Skin of body (tissue), 2 donors: ENCODE measurements around the gene MYBPC3. TPM values are rescaled to one million over a fixed set of nuclear protein-coding genes. Genes with fewer than 3 reads are reported as not detected.
A peak's percentile ranks its signal among the peaks of the same experiment; 100 is the strongest.

Experiments
- DNase-seq: peaks from one replicate; lab custom pipeline; 2025; lab: John Stamatoyannopoulos, UW
- total RNA-seq: library from RNA; depleted of rRNA; stranded (reverse); fragments of >200 nt; gene quantifications from one replicate; pipeline ENCODE4 v1.2.3, GENCODE V29; 2014

MYBPC3 gene
- total RNA-seq, 1 donor from 2014 or later: 0.30 TPM

- no peak for DNase-seq
These were observed 32.0 kb upstream of the MYBPC3 start for GRCh38 chr11:47384498-47384897.

DNA sequence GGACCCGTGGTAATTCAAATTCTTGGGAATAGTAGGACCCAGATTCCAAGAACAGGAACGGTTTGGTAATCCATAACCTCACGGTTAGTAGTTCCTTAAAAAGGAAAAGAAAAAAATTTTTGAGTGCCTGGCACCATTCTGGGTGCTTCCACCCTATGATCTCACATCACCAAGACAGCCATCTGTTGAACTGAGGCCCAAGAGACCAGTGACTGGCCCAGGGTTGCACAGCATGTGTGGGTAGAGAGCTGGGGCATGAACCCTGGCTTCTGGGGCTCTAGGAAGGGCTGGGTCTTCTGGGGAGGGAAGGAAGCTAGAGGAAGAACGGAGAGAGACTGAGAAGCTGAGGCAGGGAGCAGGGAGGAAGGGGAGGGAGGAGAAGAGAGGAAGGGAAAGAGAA is 30.6 kb upstream of the MYBPC3 start:
- DNase-seq: no peak

DNA sequence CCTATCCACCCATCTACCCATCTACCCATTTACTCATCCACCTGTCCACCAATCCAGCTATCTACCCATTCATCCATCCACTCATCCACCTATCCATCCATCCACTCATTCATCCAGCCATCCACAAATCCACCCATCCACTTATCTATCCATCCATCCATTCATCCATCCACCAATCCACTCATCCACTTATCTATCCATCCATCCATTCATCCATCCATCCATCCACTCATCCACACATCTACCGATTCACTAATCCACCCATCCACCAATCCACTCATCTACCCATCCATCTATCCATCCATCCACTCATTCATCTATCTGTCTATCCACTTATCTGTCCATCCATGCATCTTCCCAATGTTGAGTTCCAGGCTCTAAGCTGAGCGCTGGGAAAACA is 27.6 kb upstream of the MYBPC3 start:
- DNase-seq: no peak

DNA sequence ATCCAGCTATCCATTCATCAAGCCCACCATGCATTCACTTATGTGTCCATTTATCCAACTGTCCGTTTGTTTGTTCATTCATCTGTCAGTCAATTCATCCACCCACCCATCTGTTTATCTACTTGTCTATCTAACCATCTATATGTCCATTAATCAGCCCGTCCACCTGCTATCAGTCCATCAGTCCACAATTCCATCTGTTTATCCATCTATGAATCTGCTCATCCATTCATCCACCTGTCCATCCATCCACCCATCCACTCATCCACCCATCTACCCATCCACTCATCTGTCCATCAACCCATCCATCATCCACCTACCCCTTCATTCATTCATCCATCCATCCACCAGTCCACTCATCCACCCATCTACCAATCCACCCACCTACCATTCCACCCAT is 26.8 kb upstream of the MYBPC3 start:
- DNase-seq: no peak

DNA sequence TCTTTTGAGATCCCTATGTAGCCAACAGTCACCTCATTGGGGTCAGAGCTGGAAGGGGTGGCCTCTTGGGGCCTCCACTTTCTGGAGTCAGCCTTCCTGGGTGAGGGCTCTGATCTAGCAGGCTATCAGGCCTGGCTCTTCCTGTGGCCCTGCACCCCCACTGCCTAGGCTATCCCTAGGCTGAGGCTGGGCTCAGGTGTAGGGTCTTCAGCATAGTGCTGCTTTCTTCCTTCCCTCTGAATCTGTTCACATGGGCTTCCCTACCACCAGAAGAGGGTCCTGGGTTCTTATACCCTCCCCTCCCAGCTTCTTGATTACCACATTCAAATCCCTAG is 26.3 kb upstream of the MYBPC3 start:
- no peak for DNase-seq

DNA sequence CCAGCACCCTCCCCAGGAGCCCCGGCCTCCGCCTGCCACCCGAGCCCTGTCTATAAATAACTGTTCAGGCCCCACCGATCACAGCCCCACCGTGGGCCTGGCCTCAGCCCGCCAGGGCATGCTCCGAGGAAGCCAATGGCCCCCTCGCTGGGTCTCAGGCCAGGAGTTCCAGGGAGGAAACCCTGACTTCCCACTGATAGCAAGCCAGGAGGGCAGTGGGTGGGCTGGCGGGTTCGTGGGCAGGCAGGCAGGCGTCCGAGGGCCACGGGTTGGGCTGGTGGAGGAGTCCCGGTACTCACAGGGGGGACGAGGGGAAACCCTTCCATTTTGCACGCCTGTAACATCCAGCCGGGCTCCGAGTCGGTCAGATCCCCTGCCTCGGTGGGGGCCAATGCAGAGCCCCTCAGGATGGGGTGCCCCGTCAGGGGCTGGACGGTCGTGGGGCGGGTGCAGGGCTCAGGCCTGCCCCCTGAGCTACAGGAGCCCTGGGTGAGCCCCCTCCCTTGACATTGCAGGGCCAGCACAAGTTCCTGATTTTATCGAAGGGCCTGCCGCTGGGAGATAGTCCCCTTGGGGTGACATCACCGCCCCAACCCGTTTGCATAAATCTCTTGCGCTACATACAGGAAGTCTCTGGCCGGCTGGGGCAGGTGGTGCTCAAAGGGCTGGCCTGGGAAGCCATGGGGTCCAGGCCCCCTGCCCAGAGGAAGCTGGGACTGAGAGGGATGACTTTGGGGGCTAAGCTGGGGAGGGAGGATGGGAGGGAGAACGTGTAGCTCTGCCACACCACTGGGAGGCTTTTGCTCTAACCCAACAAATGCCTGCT is 25.7 kb upstream of the MYBPC3 start, which contains the start of gene SPI1:
SPI1 (minus strand) TSS at position 538 of the 826 bp plus-strand sequence; CDS start at position 344, 194 bp downstream.
- no peak for DNase-seq

DNA sequence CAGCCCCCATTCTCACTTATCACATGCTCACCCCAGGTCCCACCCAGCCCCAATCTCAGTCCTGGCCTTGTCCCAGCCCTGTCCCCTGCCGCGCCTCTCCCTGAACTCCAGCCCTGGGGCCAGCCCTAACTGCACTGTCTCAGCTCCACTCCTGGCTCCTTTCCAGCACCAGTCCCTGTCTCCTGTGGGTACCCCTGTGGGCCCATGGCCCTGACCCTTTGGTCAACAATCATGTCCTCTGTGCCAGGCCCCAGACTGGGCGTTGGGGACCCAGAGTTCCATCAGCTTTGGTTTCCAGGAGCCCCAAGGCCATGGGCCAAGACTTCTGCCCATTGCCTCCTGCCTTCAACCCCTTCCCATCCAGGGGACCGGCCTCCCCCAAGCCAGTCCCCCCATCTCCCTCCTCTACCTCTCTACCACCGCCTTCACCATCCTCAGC is 25.1 kb upstream of the MYBPC3 start:
- no peak for DNase-seq

DNA sequence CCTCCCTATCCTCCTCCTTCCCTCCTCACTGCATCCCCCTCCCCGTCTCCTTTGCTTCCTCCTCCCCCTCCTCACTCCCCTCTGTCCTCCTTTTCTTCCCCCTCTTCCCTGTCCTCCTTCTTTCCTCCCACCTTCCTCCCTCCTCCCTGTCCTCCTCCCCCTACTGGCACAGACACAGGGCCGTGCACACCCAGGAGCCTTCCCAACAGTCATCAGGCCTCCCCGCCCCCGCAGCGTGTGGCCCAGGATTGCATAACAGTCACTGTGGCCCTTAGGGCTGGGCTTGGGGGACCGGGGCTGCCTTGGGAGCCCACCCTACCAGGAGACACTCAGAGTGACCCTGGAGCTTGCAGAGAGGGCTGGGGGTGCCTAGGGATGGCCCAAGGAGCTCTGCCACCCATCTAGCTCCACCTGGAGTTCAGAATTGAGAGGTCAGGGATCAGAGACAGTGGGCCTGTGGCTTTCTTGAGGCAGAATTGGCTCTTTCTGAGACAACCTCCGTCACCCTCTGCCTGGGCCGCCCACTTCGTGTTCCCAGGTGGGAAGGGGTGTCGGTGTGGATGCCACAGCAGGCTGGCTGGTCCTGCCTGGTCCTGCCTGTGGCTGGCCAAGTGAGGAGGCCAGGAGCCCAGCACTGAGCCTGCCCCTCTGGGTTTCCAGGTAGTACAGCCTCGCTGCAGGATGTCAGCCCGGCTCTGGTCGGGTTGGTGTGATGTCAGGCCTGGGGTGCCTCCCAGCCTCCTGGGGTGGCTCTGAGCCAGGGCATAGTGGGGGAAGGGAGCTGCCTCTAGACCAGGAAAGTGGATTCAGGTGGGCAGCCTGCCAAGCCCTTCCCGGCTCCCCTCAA is 24.2 kb upstream of the MYBPC3 start:
- no peak for DNase-seq

GRCh38 chr11:47376107-47376524 is 23.6 kb upstream of the MYBPC3 start:
- no peak for DNase-seq

DNA sequence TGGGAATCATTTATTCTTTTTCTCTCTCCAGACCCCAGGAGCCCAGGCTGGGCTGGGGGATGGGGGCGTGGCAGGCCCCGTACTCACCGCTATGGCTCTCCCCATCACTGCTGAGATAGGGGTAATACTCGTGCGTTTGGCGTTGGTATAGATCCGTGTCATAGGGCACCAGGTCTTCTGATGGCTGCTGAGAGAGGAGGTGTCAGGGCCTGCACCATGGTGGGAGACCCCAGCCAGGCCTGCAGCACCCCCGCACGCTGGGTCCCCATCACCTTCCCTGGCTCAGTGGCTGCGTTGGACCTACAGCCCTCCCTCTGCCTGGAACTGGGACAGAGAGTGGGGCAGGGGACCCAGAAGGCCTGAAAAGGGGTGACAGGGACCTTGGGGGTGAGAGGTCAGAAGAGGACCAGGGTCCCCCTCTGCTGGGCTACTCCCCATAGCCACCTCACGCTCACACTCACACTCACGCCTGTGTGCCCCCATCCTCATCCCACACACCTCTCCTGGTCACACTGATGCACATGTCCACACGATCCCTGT is 23.1 kb upstream of the MYBPC3 start:
- DNase-seq: no peak

DNA sequence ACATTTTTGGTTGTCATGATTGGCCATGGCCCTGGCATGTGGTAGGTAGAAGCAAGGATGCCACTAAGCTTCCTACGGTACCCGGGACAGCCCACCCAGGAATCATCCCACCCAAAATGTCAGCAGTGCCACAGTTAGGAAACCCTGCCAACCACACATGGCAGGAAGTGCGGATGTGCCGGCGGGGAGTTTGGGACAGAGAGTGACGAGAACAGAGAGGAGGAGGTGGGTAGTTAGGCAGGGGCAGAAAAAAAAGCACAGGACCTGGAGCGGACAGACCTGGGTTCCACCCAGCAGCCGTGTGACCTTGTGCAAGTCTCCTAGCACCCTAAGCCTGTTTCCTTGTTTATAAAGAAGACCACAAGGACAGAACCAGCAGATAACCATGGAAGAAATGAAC is 22.5 kb upstream of the MYBPC3 start:
- no peak for DNase-seq

DNA sequence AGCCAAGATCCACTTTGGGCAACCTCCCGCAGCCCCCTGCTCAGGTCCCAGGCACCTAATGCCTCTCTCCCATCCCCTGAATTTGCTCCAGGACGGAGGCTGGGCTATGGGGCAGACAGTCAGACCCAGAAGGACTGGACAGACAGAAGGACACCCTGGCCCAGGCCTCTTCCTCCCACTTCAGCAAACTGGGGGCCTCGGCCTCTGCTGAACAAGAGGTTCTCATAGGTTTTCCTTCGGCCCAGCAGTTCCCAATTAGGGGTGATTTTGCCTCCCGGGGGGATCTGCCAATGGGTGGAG is 22.2 kb upstream of the MYBPC3 start:
- DNase-seq: no peak

DNA sequence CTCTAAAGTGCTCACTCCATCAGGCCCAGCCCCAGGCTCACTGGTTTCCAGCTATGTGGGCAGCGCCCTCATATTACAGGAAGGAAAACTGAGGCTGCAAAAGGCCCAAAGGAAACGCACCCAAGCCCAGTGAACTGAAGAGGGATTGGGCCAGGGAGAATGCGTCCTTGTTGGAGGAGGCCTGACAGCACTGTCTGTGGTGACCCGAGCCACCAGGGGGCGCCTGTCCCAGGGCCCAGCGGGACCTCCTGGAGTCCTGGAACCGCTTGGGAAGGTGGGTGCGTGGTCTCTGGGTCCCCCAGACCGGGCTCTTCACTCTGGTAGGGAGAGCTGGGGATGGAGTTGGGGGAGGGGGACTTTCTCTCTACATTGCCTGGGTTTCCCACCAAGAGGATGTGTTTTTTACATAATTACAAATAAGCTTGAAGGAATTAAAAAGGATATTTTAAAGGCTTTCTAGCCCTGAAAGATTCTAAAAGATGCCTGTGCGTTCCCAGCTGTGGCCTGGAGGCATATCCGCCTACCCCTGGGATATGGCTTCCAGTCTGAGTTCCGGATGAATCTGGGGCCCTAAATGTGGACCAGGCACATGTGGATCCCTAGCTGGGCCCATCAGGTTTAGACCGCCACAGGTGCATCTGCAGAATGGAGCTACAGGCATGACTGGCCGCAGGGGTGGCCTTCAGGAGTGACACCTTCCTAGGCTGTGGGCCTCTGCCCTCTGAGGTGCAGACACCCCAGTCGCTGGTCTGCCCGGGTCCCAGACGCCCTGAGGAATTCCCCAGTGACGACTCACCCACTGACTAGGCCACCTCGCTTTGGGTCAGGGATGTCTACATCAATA is 21.6 kb upstream of the MYBPC3 start:
- DNase-seq: peak; percentile 25

DNA sequence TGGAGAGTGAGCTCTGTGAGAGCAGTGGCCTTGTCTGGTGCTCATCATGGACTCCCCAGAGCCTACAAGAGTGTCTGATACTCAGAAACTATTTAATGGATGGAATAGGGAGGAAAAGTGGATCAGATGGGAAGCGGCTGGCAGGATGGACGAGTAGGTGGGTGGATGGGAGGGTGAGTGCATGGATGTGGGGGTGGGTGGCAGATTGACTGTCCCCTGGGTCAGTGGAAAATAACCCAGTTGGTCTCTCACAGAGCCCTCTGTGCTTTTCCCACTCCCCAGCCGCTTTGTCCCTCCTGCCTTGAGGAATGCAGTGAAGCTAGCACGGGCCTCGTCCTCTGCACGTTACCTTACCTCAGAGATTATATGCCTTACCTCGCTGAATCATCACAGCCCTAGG is 19.9 kb upstream of the MYBPC3 start:
- DNase-seq: no peak

- DNase-seq: no peak
These were observed 17.2 kb upstream of the MYBPC3 start for GRCh38 chr11:47369676-47370075.

- no peak for DNase-seq
These were observed 13.6 kb upstream of the MYBPC3 start for GRCh38 chr11:47366020-47366490.

- no peak for DNase-seq
These were observed 8.9 kb upstream of the MYBPC3 start for GRCh38 chr11:47361419-47361818.

- no peak for DNase-seq
These were observed 7.8 kb upstream of the MYBPC3 start for GRCh38 chr11:47360341-47360740.

GRCh38 chr11:47359586-47359985 is 7.1 kb upstream of the MYBPC3 start:
- DNase-seq: no peak

DNA sequence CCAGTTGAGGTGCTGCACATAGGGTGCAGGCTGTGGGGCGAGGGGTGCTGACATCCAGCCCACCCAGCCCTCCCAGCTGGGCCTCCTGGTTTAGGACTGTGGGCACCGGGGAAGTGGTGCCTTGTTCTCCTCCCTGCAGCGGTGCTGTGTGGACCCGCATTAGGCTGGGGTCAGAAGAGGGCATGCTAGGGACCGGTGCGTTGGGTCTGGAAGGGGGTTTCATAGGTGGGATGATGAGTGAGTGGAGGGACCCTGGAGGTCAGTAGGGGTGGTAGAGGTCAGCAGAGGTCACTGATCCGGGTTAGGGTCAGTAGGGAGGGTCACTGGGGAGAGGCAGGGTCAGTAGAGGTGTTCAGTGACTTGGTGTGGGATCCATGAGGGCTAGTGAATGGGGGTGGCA is 6.7 kb upstream of the MYBPC3 start:
- no peak for DNase-seq

DNA sequence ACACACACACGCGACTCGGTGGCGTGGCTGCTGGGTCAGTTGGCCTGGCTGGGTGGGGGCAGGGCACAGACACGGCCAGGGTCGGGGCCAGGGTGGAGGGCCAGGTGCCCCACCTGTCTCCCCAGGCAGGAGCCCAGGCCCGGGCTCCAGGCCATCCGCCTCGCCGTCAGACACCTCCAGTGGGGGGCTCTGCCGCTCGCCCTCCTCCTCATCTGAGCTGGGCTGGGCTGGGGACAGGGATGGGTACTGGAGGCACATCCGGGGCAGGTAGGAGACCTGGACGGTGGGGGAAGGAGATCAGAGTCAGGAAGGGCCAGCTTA is 6.2 kb upstream of the MYBPC3 start:
- DNase-seq: no peak
